Stomach smooth muscle (tissue), 2 donors: ENCODE data around the gene BAG2.

Experiments used
- H3K27ac ChIP-seq: one replicate; pipeline ENCODE4 v1.7.0; 2013; ENCODE audit warnings: mild to moderate bottlenecking, low read length, inconsistent platforms
- H3K27me3 ChIP-seq, 2 donors: one replicate each; pipeline ENCODE4 v1.7.0; 2013; ENCODE audit warnings: low read length in 2 of 2; ENCODE audit not compliant: insufficient read depth in 2 of 2, control insufficient read depth in 1 of 2
- H3K36me3 ChIP-seq, 2 donors: one replicate each; pipeline ENCODE4 v1.7.0; 2013; ENCODE audit warnings: low read length in 2 of 2; ENCODE audit not compliant: control insufficient read depth in 2 of 2, insufficient read depth in 2 of 2
- H3K4me1 ChIP-seq: one replicate; pipeline ENCODE4 v1.7.0; 2013; ENCODE audit warnings: low read length; ENCODE audit not compliant: control insufficient read depth, insufficient read depth
- H3K4me3 ChIP-seq, 2 donors: one replicate each; pipeline ENCODE4 v1.7.0; 2013; ENCODE audit warnings: low read length in 2 of 2
- H3K9ac ChIP-seq, 2 donors: one replicate each; pipeline ENCODE4 v1.7.0; 2013; ENCODE audit warnings: low read length in 2 of 2, mild to moderate bottlenecking in 1 of 2
- H3K9me3 ChIP-seq, 2 donors: one replicate each; pipeline ENCODE4 v1.7.0; 2013; ENCODE audit warnings: low read length in 2 of 2; ENCODE audit not compliant: control insufficient read depth in 2 of 2
- donor health status: healthy.
- donor health status: Pancreatic carcinoma.

Gene BAG2

GRCh38 chr6:57173886-57174510 lies 1.9 kb downstream of the BAG2 start:
- no peaks in the 10 kb centered on the region for H3K36me3 ChIP-seq
- H3K27me3 ChIP-seq: no peaks in the 10 kb centered on the region
- no peaks in the 10 kb centered on the region for H3K9me3 ChIP-seq
- peak overlapping the region; percentile 95 for H3K27ac ChIP-seq
- H3K4me1 ChIP-seq: peaks cover 17% of the 10 kb centered on the region
- peak overlapping the region; percentile 87 to 97 for H3K4me3 ChIP-seq
- H3K9ac ChIP-seq: peak overlapping the region; percentile 96 to 99

GRCh38 chr6:57174511-57174907 lies 2.4 kb downstream of the BAG2 start:
- no peaks in the 10 kb centered on the region for H3K27me3 ChIP-seq
- no peaks in the 10 kb centered on the region for H3K9me3 ChIP-seq
- H3K27ac ChIP-seq: peak overlapping the region; percentile 95
- H3K36me3 ChIP-seq: no peaks in the 10 kb centered on the region
- H3K4me3 ChIP-seq: peak overlapping the region; percentile 87 to 97
- peaks cover 17% of the 10 kb centered on the region for H3K4me1 ChIP-seq
- peak overlapping the region; percentile 96 to 99 for H3K9ac ChIP-seq

- Histone ChIP-seq H3K4me1 (peaks cover 17% of the 10 kb centered on the region), H3K27me3 (no peaks in the 10 kb centered on the region), H3K4me3 (peak overlapping the region; percentile 52 to 65), H3K9me3 (no peaks in the 10 kb centered on the region), H3K36me3 (peaks cover 5% of the 10 kb centered on the region in 2 donors), H3K9ac (peak overlapping the region; percentile 55 to 99), H3K27ac (peak overlapping the region; percentile 95)
Observed at GRCh38 chr6:57177545-57178265, 5.6 kb downstream of the BAG2 start.

- Histone ChIP-seq H3K27ac (peak overlapping the region; percentile 41), H3K9me3 (no peaks in the 10 kb centered on the region), H3K36me3 (peaks cover 19 to 26% of the 10 kb centered on the region in 2 donors), H3K9ac (no peak overlapping the region), H3K4me1 (peaks cover 13% of the 10 kb centered on the region), H3K4me3 (no peak overlapping the region), H3K27me3 (no peaks in the 10 kb centered on the region)
Observed at GRCh38 chr6:57180596-57180995, 8.5 kb downstream of the BAG2 start.

- H3K4me1 ChIP-seq: peaks cover 3% of the 10 kb centered on the region
- H3K9ac ChIP-seq: no peak overlapping the region
- no peak overlapping the region for H3K4me3 ChIP-seq
- peaks cover 22 to 27% of the 10 kb centered on the region in 2 donors for H3K36me3 ChIP-seq
- H3K27ac ChIP-seq: peak overlapping the region; percentile 62
- H3K9me3 ChIP-seq: no peaks in the 10 kb centered on the region
- H3K27me3 ChIP-seq: no peaks in the 10 kb centered on the region
Observed at GRCh38 chr6:57182017-57182432, 9.9 kb downstream of the BAG2 start.

- H3K9ac ChIP-seq: no peak overlapping the region
Observed at GRCh38 chr6:57183336-57183735, 11.2 kb downstream of the BAG2 start.

GRCh38 chr6:57190140-57190539 lies 18.0 kb downstream of the BAG2 start:
- Histone ChIP-seq H3K4me3 (no peak overlapping the region), H3K27me3 (no peaks in the 10 kb centered on the region), H3K9me3 (no peaks in the 10 kb centered on the region), H3K27ac (no peak overlapping the region), H3K36me3 (peaks cover 16 to 23% of the 10 kb centered on the region in 2 donors), H3K9ac (no peak overlapping the region), H3K4me1 (no peaks in the 10 kb centered on the region)

More at GRCh38 chr6:57183336-57183735, 11.2 kb downstream of the BAG2 start:
- peaks cover 26 to 32% of the 10 kb centered on the region in 2 donors for H3K36me3 ChIP-seq
- peak overlapping the region; percentile 33 for H3K27ac ChIP-seq
- no peak overlapping the region for H3K4me3 ChIP-seq
- no peaks in the 10 kb centered on the region for H3K27me3 ChIP-seq
- peaks cover 1% of the 10 kb centered on the region for H3K4me1 ChIP-seq
- no peaks in the 10 kb centered on the region for H3K9me3 ChIP-seq

GRCh38 chr6:57193177-57193576 lies 21.1 kb downstream of the BAG2 start:
- Histone ChIP-seq H3K27ac (peak overlapping the region; percentile 32), H3K27me3 (no peaks in the 10 kb centered on the region), H3K4me3 (no peak overlapping the region), H3K9ac (no peak overlapping the region), H3K4me1 (no peaks in the 10 kb centered on the region), H3K9me3 (no peaks in the 10 kb centered on the region), H3K36me3 (peaks cover 6 to 13% of the 10 kb centered on the region in 2 donors)

GRCh38 chr6:57195457-57195856 lies 23.3 kb downstream of the BAG2 start:
- Histone ChIP-seq H3K27ac (peak overlapping the region; percentile 53), H3K36me3 (peaks cover 3 to 13% of the 10 kb centered on the region in 2 donors), H3K4me1 (no peaks in the 10 kb centered on the region)

GRCh38 chr6:57198926-57199636 lies 27.0 kb downstream of the BAG2 start:
- peak overlapping the region; percentile 46 for H3K27ac ChIP-seq
- H3K4me1 ChIP-seq: no peaks in the 10 kb centered on the region
- H3K9me3 ChIP-seq: no peaks in the 10 kb centered on the region
- no peak overlapping the region for H3K4me3 ChIP-seq
- H3K9ac ChIP-seq: no peak overlapping the region
- H3K36me3 ChIP-seq: no peaks in the 10 kb centered on the region
- no peaks in the 10 kb centered on the region for H3K27me3 ChIP-seq

More at GRCh38 chr6:57195457-57195856, 23.3 kb downstream of the BAG2 start:
- no peaks in the 10 kb centered on the region for H3K9me3 ChIP-seq
- no peak overlapping the region for H3K9ac ChIP-seq
- no peak overlapping the region for H3K4me3 ChIP-seq
- H3K27me3 ChIP-seq: no peaks in the 10 kb centered on the region
